ENCODE data around the gene LRP1-AS.

The LRP1-AS gene

GRCh38 chr12:57145460-57146059, 1.9 kb downstream of the LRP1-AS start:
- TF ChIP-seq Cebpa-rat (IDR thresholded peaks at IDR 0.05): no peak

DNA sequence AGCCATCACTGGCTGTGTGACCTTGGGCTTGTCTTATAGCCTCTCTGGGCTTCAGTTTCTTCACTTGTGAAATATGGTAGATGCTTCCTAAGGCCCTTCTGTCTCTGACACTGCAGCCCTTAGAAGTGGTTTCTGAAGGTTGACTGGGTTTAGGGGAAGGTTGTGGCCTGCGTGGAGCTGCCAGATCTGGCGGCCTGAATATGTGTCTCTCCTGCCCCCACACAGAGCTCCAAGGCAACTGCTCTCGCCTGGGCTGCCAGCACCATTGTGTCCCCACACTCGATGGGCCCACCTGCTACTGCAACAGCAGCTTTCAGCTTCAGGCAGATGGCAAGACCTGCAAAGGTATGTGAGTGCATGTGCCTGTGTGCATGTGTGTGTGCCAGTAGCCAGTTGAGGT, 4.0 kb downstream of the LRP1-AS start:
- H3K27me3 ChIP-seq: no peaks in the 10 kb centered on the region
- no peak for TF ChIP-seq Cebpa-rat (IDR thresholded peaks at IDR 0.05)
- H3K9ac ChIP-seq: no peak overlapping the region
- no peak overlapping the region for H3K4me3 ChIP-seq
- peaks cover 70% of the 10 kb centered on the region for H3K36me3 ChIP-seq
- no peak overlapping the region for H3K27ac ChIP-seq
- H3K4me2 ChIP-seq: peak overlapping the region; percentile 12; the same call in 1 of the 2 replicates
- no peaks in the 10 kb centered on the region for H4K20me1 ChIP-seq
- peaks cover 40% of the 10 kb centered on the region for H3K4me1 ChIP-seq
- H3K9me3 ChIP-seq: no peaks in the 10 kb centered on the region

More at GRCh38 chr12:57145460-57146059, 1.9 kb downstream of the LRP1-AS start:
- Histone ChIP-seq H3K36me3 (peaks cover 63% of the 10 kb centered on the region), H3K27me3 (no peaks in the 10 kb centered on the region), H3K9ac (no peak overlapping the region), H4K20me1 (no peaks in the 10 kb centered on the region), H3K9me3 (no peaks in the 10 kb centered on the region), H3K27ac (no peak overlapping the region), H3K4me3 (no peak overlapping the region), H3K4me2 (no peak overlapping the region), H3K4me1 (peaks cover 46% of the 10 kb centered on the region)

DNA sequence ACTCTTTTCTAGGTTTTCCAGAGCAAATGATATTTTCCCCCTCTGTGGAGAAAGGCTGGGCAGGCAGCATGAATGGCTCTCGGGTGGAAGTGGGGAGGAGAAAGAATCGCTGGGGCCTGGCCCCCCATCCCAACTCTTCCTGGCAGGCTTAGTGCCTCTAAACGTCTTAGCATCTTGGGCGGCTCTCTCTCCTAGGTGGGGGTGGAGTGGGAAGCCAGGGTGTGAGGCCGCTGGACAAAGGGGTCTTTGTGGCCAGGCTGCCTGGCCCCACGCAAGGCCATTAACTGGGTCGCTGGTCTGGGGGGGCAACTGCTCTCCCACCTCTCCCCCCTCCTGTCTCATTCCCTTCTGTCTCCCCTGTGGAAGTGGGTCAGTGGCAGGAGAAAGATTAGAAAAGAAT, 4.7 kb downstream of the LRP1-AS start:
- H3K9ac ChIP-seq: no peak overlapping the region
- H3K36me3 ChIP-seq: peaks cover 72% of the 10 kb centered on the region

DNA sequence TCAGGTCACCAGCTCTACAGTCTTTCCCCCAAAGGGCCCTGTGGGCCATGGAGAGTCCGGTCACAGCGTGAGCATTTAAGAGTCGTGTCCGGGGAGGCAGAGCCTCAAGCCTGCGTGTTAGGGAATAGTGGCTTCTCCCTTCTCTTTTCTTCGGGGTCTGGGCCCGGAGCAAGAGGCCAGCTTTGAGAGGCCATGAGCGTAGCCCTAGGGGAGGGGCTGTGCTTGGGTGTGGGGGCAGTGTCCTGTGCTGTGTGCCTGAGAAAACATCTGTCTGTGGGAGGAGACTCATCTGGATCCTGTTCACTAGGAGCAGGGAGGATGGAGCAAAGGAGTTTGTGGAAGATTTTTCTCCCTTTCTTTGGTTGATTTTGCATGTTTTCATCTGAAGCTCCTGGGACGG, 5.3 kb downstream of the LRP1-AS start:
- H3K4me3 ChIP-seq: no peak overlapping the region
- peaks cover 31% of the 10 kb centered on the region for H3K4me1 ChIP-seq
- no peaks in the 10 kb centered on the region for H4K20me1 ChIP-seq
- no peak for TF ChIP-seq Cebpa-rat (IDR thresholded peaks at IDR 0.05)
- H3K27me3 ChIP-seq: no peaks in the 10 kb centered on the region
- no peak overlapping the region for H3K27ac ChIP-seq
- H3K9ac ChIP-seq: no peak overlapping the region
- peaks cover 72% of the 10 kb centered on the region for H3K36me3 ChIP-seq
- H3K9me3 ChIP-seq: no peaks in the 10 kb centered on the region
- no peak overlapping the region for H3K4me2 ChIP-seq

More for the DNA sequence above, 4.7 kb downstream of the LRP1-AS start:
- no peak overlapping the region for H3K4me3 ChIP-seq
- H3K27ac ChIP-seq: no peak overlapping the region
- H3K9me3 ChIP-seq: no peaks in the 10 kb centered on the region
- TF ChIP-seq Cebpa-rat (IDR thresholded peaks at IDR 0.05): no peak
- H3K4me1 ChIP-seq: peaks cover 37% of the 10 kb centered on the region
- H4K20me1 ChIP-seq: no peaks in the 10 kb centered on the region
- peak overlapping the region; percentile 12; the same call in 1 of the 2 replicates for H3K4me2 ChIP-seq
- H3K27me3 ChIP-seq: no peaks in the 10 kb centered on the region

GRCh38 chr12:57141249-57141648, 6.2 kb downstream of the LRP1-AS start:
- no peak overlapping the region for H3K4me3 ChIP-seq
- no peaks in the 10 kb centered on the region for H3K9me3 ChIP-seq
- H4K20me1 ChIP-seq: no peaks in the 10 kb centered on the region
- no peak overlapping the region for H3K4me2 ChIP-seq
- no peak for TF ChIP-seq Cebpa-rat (IDR thresholded peaks at IDR 0.05)
- peaks cover 66% of the 10 kb centered on the region for H3K36me3 ChIP-seq
- H3K9ac ChIP-seq: no peak overlapping the region
- peaks cover 22% of the 10 kb centered on the region for H3K4me1 ChIP-seq
- H3K27me3 ChIP-seq: no peaks in the 10 kb centered on the region
- H3K27ac ChIP-seq: no peak overlapping the region

GRCh38 chr12:57139796-57140649, 7.4 kb downstream of the LRP1-AS start:
- Histone ChIP-seq H3K4me2 (no peak overlapping the region), H4K20me1 (no peaks in the 10 kb centered on the region), H3K36me3 (peaks cover 54% of the 10 kb centered on the region), H3K27ac (no peak overlapping the region), H3K27me3 (no peaks in the 10 kb centered on the region), H3K4me1 (peaks cover 24% of the 10 kb centered on the region), H3K4me3 (no peak overlapping the region), H3K9ac (no peak overlapping the region), H3K9me3 (no peaks in the 10 kb centered on the region)
- TF ChIP-seq Cebpa-rat (IDR thresholded peaks at IDR 0.05): no peak

DNA sequence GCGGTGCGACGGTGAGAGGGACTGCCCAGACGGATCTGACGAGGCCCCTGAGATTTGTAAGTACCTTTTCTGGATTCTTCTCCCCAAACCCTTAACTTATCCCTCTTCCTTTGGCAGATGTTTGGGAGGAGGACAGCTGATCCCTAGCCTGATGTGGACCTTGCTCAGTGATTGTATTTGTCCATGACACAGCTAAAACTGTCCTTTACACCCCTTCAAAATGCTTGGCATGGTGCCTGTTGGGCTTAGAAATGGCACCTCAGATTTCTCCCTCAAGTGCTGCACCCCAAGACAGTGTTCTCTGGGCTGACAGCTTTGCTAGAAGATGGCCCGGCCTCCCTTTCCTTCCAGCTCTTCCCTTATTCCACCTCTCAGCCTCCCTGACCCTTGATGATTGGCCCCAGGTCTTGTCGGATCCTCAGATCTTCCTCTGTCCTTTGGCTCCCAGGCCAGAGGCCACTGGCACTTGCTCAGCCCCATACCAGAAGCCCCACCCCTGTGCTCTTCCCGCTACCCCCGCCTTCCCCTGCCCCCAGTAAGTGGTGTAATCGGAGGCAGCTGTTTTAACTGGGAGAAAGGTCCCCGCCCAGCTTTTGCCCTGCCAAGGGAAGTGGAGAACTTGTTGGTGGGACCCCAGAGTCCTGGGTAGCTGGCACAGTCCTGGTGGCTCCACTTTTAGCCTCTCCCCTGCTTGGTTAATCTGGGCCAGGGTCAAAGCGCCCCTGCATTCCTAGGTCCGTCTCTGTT, 8.7 kb downstream of the LRP1-AS start:
- Histone ChIP-seq H3K9me3 (no peaks in the 10 kb centered on the region), H3K4me1 (peaks cover 25% of the 10 kb centered on the region), H3K27me3 (no peaks in the 10 kb centered on the region), H3K9ac (no peak overlapping the region), H4K20me1 (no peaks in the 10 kb centered on the region), H3K27ac (no peak overlapping the region), H3K4me2 (no peak overlapping the region), H3K4me3 (no peak overlapping the region), H3K36me3 (peaks cover 48% of the 10 kb centered on the region)
- TF ChIP-seq Cebpa-rat (IDR thresholded peaks at IDR 0.05): no peak

GRCh38 chr12:57135527-57136326, 11.7 kb downstream of the LRP1-AS start:
- Histone ChIP-seq H3K27me3 (no peaks in the 10 kb centered on the region), H3K36me3 (peaks cover 19% of the 10 kb centered on the region; the same call in 1 of the 2 replicates), H4K20me1 (peaks cover 20% of the 10 kb centered on the region), H3K4me2 (peak overlapping the region; percentile 33; the same call in 1 of the 2 replicates), H3K4me1 (peaks cover 17% of the 10 kb centered on the region), H3K9me3 (no peaks in the 10 kb centered on the region), H3K27ac (0 out of 2 replicates have a peak overlapping the region, but pooled peaks have one; percentile 10), H3K9ac (no peak overlapping the region), H3K4me3 (no peak overlapping the region)
- TF ChIP-seq Cebpa-rat (IDR thresholded peaks at IDR 0.05): no peak

GRCh38 chr12:57134949-57135348, 12.5 kb downstream of the LRP1-AS start:
- no peak overlapping the region for H3K9ac ChIP-seq
- H3K36me3 ChIP-seq: peaks cover 17% of the 10 kb centered on the region; the same call in 1 of the 2 replicates
- 0 out of 2 replicates have a peak overlapping the region, but pooled peaks have one; percentile 33 for H3K4me2 ChIP-seq
- H3K4me1 ChIP-seq: peaks cover 25% of the 10 kb centered on the region
- no peaks in the 10 kb centered on the region for H3K9me3 ChIP-seq
- no peak for TF ChIP-seq Cebpa-rat (IDR thresholded peaks at IDR 0.05)
- no peak overlapping the region for H3K27ac ChIP-seq
- peaks cover 26% of the 10 kb centered on the region for H4K20me1 ChIP-seq
- H3K27me3 ChIP-seq: 0 out of 2 replicates have a peak, but pooled peaks cover 3% of the 10 kb centered on the region
- no peak overlapping the region for H3K4me3 ChIP-seq
